SK-N-SH (cell line): Measurements from ENCODE around the gene CCDC91. TPM values are rescaled to one million over a fixed set of nuclear protein-coding genes. Genes with fewer than 3 reads are reported as not detected.

Experiments used
- CTCF ChIA-PET: fragments of 300-600, 350-600 bp; formaldehyde crosslinking; extraction: SDS; loops from one replicate; lab custom pipeline; 2021; lab: Yijun Ruan, JAX
- POLR2A ChIA-PET: fragments of 350-600 bp; sonication (Branson Sonifier 250); formaldehyde crosslinking; extraction: SDS; loops from one replicate; lab custom pipeline; 2020; ENCODE audit warnings: antibody characterized with exemption, inconsistent platforms; lab: Yijun Ruan, JAX
- DNase-seq: peaks from one replicate; pipeline ENCODE4 v3.0.0; 2012
- H2AFZ ChIP-seq: fragments of 200-600 bp; sonication (generic); 2 replicates; pipeline ENCODE4 v1.8.1; 2016; ENCODE audit warnings: antibody characterized with exemption, mild to moderate bottlenecking, low read depth
- H3F3A ChIP-seq: fragments of 200-600 bp; sonication (generic); replicated peaks from 2 replicates; pipeline ENCODE3; 2016; ENCODE audit warnings: antibody characterized with exemption, mild to moderate bottlenecking; ENCODE audit not compliant: insufficient read depth
- H3K27ac ChIP-seq, 2 experiments: fragments of 200-500 bp in 1 of 2; fragments of 200-600 bp in 1 of 2; sonication (Bioruptor generic) in 1 of 2; sonication (generic), shearing (Covaris generic) in 1 of 2; 2 replicates each; pipeline versions ENCODE4 v1.5.1 to v1.6.1; 2014 to 2016; ENCODE audit warnings: low read depth in 2 of 2, inconsistent platforms in 1 of 2, low read length in 1 of 2, mild to moderate bottlenecking in 1 of 2, mixed read lengths in 1 of 2
- H3K27me3 ChIP-seq: fragments of 200-600 bp; sonication (generic), shearing (Covaris generic); 2 replicates; pipeline ENCODE4 v1.6.1; 2016; ENCODE audit warnings: mixed run types; ENCODE audit not compliant: insufficient read depth
- H3K36me3 ChIP-seq, 2 experiments: fragments of 200-500 bp in 1 of 2; fragments of 200-600 bp in 1 of 2; sonication (Bioruptor generic) in 1 of 2; sonication (generic) in 1 of 2; replicated peaks in 1 of 2; 2 replicates each; pipeline versions ENCODE3 to v1.5.1; 2014 to 2016; ENCODE audit warnings: low read length in 1 of 2, mild to moderate bottlenecking in 1 of 2; ENCODE audit not compliant: insufficient read depth in 2 of 2, control insufficient read depth in 1 of 2
- H3K4me1 ChIP-seq, 2 experiments: fragments of 200-500 bp in 1 of 2; fragments of 200-600 bp in 1 of 2; sonication (Bioruptor generic) in 1 of 2; sonication (generic), shearing (Covaris generic) in 1 of 2; 2 replicates each; pipeline versions ENCODE4 v1.5.1 to v1.6.1; 2014 to 2016; ENCODE audit warnings: low read depth in 1 of 2, low read length in 1 of 2, mixed run types in 1 of 2; ENCODE audit not compliant: insufficient read depth in 2 of 2, control insufficient read depth in 1 of 2
- H3K4me2 ChIP-seq: fragments of 200-600 bp; sonication (generic), shearing (Covaris generic); 2 replicates; pipeline ENCODE4 v1.6.1; 2017; ENCODE audit warnings: mixed run types
- H3K4me3 ChIP-seq, 2 experiments: fragments of 200-500 bp in 1 of 2; fragments of 200-600 bp in 1 of 2; sonication (Bioruptor generic) in 1 of 2; sonication (generic), shearing (Covaris generic) in 1 of 2; 2 replicates each; pipeline versions ENCODE4 v1.5.1 to v1.8.1; 2014 to 2016; ENCODE audit warnings: low read depth in 2 of 2, inconsistent platforms in 1 of 2, low read length in 1 of 2, mild to moderate bottlenecking in 1 of 2, mixed read lengths in 1 of 2, moderate library complexity in 1 of 2
- H3K79me2 ChIP-seq: fragments of 200-600 bp; sonication (generic); 2 replicates; pipeline ENCODE4 v1.8.1; 2017; ENCODE audit warnings: mild to moderate bottlenecking; ENCODE audit not compliant: insufficient read depth
- H3K9ac ChIP-seq: fragments of 200-600 bp; sonication (generic); 2 replicates; pipeline ENCODE4 v1.6.1; 2017; ENCODE audit warnings: mixed run types
- H3K9me2 ChIP-seq: fragments of 200-600 bp; sonication (generic); 2 replicates; pipeline ENCODE4 v1.6.1; 2017; ENCODE audit warnings: mixed run types
- H3K9me3 ChIP-seq: fragments of 200-600 bp; sonication (generic); 2 replicates; pipeline ENCODE4 v1.6.1; 2017; ENCODE audit warnings: mixed run types, mild to moderate bottlenecking, moderate library complexity
- H4K20me1 ChIP-seq: fragments of 200-600 bp; sonication (generic); 2 replicates; pipeline ENCODE4 v1.6.1; 2017; ENCODE audit warnings: mild to moderate bottlenecking, mixed run types; ENCODE audit not compliant: insufficient read depth
- ELF1 ChIP-seq: IDR thresholded peaks from 2 replicates; pipeline ENCODE4 v1.4.0; 2012
- FOSL2 ChIP-seq: IDR thresholded peaks from 2 replicates; pipeline ENCODE4 v1.4.0; 2012; ENCODE audit warnings: low read depth, mild to moderate bottlenecking, moderate library complexity, borderline replicate concordance
- PBX3 ChIP-seq: IDR thresholded peaks from 2 replicates; pipeline ENCODE4; 2012
- RAD21 ChIP-seq: IDR thresholded peaks from 2 replicates; pipeline ENCODE4 v1.6.1; 2012; ENCODE audit warnings: mild to moderate bottlenecking, low read length
- RCOR1 ChIP-seq: fragments of 150-350 bp; IDR thresholded peaks from 2 replicates; pipeline ENCODE4 v1.6.1; 2017; ENCODE audit warnings: antibody characterized with exemption, low read length
- REST ChIP-seq: IDR thresholded peaks from 2 replicates; pipeline ENCODE4 v1.6.1; 2012; ENCODE audit warnings: mild to moderate bottlenecking, low read depth, low read length, moderate library complexity
- TAF1 ChIP-seq: IDR thresholded peaks from 2 replicates; pipeline ENCODE4 v1.6.1; 2012; ENCODE audit warnings: low read depth, mild to moderate bottlenecking, low read length, moderate library complexity, borderline replicate concordance
- WGBS: methylation state at CpG from one replicate; pipeline ENCODE4 v1.1.6; 2017; ENCODE audit warnings: low lambda C conversion rate; 5-methylcytosine and 5-hydroxymethylcytosine counted together
- polyA plus RNA-seq, 3 experiments: library from polyadenylated mRNA; depleted of rRNA; stranded (reverse); fragments of >200 nt; gene quantifications; 2 replicates each; pipeline ENCODE4 v1.2.3, GENCODE V29; 2012
- TF ChIP-seq, protein P1 (sequence below): fragments of 200-600 bp; sonication (generic); IDR thresholded peaks from 2 replicates; pipeline ENCODE4 v1.6.1; 2017; ENCODE audit warnings: antibody characterized with exemption, mild to moderate bottlenecking, moderate library complexity
- TF ChIP-seq, protein P2 (sequence below): IDR thresholded peaks from 2 replicates; pipeline ENCODE4 v1.4.0; 2012; ENCODE audit warnings: low read depth, borderline replicate concordance

Gene CCDC91
- polyA plus RNA-seq, 1 of the 3 experiments (the other 2 are of a cell fraction): 13.0 TPM

- Histone ChIP-seq H3K9me2 (no peaks in the 10 kb centered on the region), H3K27me3 (no peaks in the 10 kb centered on the region), H3K4me1 (no peaks in the 10 kb centered on the region), H3K36me3 (peaks cover 0 to 4% of the 10 kb centered on the region in 2 experiments), H3K27ac (no peak overlapping the region), H2AFZ (no peak overlapping the region), H3K79me2 (no peaks in the 10 kb centered on the region), H3K9ac (no peak overlapping the region), H3K4me3 (no peak overlapping the region), H4K20me1 (no peaks in the 10 kb centered on the region), H3F3A (no peaks in the 10 kb centered on the region), H3K9me3 (no peaks in the 10 kb centered on the region), H3K4me2 (no peak overlapping the region)
- TF ChIP-seq REST (no peak), RCOR1 (no peak), PBX3 (no peak), TAF1 (no peak), FOSL2 (no peak)
- TF ChIP-seq, protein P1, sequence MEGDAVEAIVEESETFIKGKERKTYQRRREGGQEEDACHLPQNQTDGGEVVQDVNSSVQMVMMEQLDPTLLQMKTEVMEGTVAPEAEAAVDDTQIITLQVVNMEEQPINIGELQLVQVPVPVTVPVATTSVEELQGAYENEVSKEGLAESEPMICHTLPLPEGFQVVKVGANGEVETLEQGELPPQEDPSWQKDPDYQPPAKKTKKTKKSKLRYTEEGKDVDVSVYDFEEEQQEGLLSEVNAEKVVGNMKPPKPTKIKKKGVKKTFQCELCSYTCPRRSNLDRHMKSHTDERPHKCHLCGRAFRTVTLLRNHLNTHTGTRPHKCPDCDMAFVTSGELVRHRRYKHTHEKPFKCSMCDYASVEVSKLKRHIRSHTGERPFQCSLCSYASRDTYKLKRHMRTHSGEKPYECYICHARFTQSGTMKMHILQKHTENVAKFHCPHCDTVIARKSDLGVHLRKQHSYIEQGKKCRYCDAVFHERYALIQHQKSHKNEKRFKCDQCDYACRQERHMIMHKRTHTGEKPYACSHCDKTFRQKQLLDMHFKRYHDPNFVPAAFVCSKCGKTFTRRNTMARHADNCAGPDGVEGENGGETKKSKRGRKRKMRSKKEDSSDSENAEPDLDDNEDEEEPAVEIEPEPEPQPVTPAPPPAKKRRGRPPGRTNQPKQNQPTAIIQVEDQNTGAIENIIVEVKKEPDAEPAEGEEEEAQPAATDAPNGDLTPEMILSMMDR: no peak
- TF ChIP-seq, protein P2, sequence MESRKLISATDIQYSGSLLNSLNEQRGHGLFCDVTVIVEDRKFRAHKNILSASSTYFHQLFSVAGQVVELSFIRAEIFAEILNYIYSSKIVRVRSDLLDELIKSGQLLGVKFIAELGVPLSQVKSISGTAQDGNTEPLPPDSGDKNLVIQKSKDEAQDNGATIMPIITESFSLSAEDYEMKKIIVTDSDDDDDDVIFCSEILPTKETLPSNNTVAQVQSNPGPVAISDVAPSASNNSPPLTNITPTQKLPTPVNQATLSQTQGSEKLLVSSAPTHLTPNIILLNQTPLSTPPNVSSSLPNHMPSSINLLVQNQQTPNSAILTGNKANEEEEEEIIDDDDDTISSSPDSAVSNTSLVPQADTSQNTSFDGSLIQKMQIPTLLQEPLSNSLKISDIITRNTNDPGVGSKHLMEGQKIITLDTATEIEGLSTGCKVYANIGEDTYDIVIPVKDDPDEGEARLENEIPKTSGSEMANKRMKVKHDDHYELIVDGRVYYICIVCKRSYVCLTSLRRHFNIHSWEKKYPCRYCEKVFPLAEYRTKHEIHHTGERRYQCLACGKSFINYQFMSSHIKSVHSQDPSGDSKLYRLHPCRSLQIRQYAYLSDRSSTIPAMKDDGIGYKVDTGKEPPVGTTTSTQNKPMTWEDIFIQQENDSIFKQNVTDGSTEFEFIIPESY: no peak
- ChIA-PET CTCF (no interaction called here), POLR2A (no interaction called here)
- no peak for DNase-seq
- WGBS: 93% methylated on average over 5 of the region's 5 CpGs
These were observed 28.6 kb upstream of the CCDC91 start for GRCh38 chr12:28161697-28162096.

GRCh38 chr12:28162697-28163096, 27.6 kb upstream of the CCDC91 start:
- ChIA-PET POLR2A (no interaction called here), CTCF (no interaction called here)

More at GRCh38 chr12:28162697-28163096, 27.6 kb upstream of the CCDC91 start:
- 85% methylated on average over 1 of the region's 1 CpG for WGBS
- no peak overlapping the region for H3K9ac ChIP-seq
- H3K4me2 ChIP-seq: no peak overlapping the region
- TF ChIP-seq RAD21 (no peak), ELF1 (no peak)
- TF ChIP-seq, all 33 proteins: peak for 0
- Histone ChIP-seq H3F3A (no peaks in the 10 kb centered on the region), H3K36me3 (peaks cover 0 to 4% of the 10 kb centered on the region in 2 experiments), H3K9me2 (no peaks in the 10 kb centered on the region), H3K9me3 (no peaks in the 10 kb centered on the region), H3K27me3 (no peaks in the 10 kb centered on the region), H3K27ac (no peak overlapping the region), H3K79me2 (no peaks in the 10 kb centered on the region), H2AFZ (no peak overlapping the region), H4K20me1 (no peaks in the 10 kb centered on the region), H3K4me3 (no peak overlapping the region), H3K4me1 (no peaks in the 10 kb centered on the region)
- no peak for DNase-seq
